Liver (tissue), 3 donors: Measurements from ENCODE around the gene MRPL10.

ENCODE experiments used
- EGR1 ChIP-seq, 2 donors: IDR thresholded peaks; 2 replicates each; pipeline ENCODE4 v1.6.1; 2016 to 2018; ENCODE audit warnings: antibody characterized with exemption in 2 of 2, low read depth in 2 of 2
- FOXA2 ChIP-seq: IDR thresholded peaks from 2 replicates; pipeline ENCODE4 v1.6.1; 2016; ENCODE audit warnings: antibody characterized with exemption
- GABPA ChIP-seq, 2 donors: IDR thresholded peaks in 1 of 2; conservative IDR thresholded peaks in 1 of 2; 2 replicates each; pipeline ENCODE4 v1.6.1; 2016; ENCODE audit warnings: antibody characterized with exemption in 2 of 2, mild to moderate bottlenecking in 1 of 2, moderate library complexity in 1 of 2
- HNF4G ChIP-seq: IDR thresholded peaks from 2 replicates; pipeline ENCODE4 v1.6.1; 2016; ENCODE audit warnings: antibody characterized with exemption
- JUND ChIP-seq, 2 donors: IDR thresholded peaks; 2 replicates each; pipeline ENCODE4 v1.6.1; 2016; ENCODE audit warnings: antibody characterized with exemption in 2 of 2
- RXRA ChIP-seq, 2 donors: IDR thresholded peaks; 2 replicates each; pipeline ENCODE4 v1.6.1; 2017 to 2018; ENCODE audit warnings: antibody characterized with exemption in 2 of 2, mild to moderate bottlenecking in 1 of 2
- YY1 ChIP-seq: IDR thresholded peaks from 2 replicates; pipeline ENCODE4 v1.6.1; 2016; ENCODE audit warnings: antibody characterized with exemption, mild to moderate bottlenecking
- ZBTB33 ChIP-seq: IDR thresholded peaks from 2 replicates; pipeline ENCODE4 v1.6.1; 2016; ENCODE audit warnings: antibody characterized with exemption
- TF ChIP-seq, protein P1 (sequence below): fragments of 150-350 bp; IDR thresholded peaks from 2 replicates; pipeline ENCODE4 v1.5.1; 2017; ENCODE audit warnings: improper control_type of control experiment, low read depth, low read length; ENCODE audit not compliant: missing input control
- donor health status: healthy.
- donor health status: healthy.

DNA sequence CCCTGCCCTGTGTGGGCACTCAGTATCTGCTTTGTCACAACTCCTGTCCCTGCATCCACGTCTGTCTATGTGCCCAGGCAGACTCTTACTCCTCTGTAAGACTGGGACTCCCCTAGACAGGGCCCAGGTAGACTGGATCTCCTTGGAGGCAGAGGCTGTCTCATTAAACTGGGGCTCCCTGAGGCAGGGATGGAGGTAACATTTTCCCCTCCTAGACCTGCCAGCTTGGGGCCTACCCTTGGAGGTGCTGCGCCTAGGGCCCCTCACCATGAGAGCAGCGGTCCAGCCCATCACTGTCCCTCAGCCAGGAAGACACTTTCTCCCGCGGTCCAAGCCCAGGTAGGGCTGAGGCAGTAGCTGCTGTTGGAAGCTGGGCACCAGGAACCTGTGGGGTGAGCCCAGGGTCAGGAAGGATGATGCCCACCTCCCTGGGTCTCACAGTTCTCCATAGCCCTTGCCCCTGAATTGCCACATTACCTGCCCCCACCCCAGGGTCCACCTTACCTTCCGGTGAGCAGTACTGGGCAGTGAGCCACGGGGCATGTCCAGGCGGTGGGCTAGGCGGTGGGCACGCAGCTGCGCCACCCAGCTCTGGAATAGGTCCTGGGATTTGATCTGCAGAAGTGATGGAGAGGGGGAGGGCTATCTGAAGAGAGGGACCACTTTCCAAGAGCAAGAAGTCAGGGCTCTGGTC, 13.2 kb downstream of the MRPL10 start:
- TF ChIP-seq GABPA (IDR thresholded peaks at IDR 0.05 in 1 of 2, conservative IDR thresholded peaks at IDR 0.05 in 1 of 2), result no peak
- TF ChIP-seq, protein P1, sequence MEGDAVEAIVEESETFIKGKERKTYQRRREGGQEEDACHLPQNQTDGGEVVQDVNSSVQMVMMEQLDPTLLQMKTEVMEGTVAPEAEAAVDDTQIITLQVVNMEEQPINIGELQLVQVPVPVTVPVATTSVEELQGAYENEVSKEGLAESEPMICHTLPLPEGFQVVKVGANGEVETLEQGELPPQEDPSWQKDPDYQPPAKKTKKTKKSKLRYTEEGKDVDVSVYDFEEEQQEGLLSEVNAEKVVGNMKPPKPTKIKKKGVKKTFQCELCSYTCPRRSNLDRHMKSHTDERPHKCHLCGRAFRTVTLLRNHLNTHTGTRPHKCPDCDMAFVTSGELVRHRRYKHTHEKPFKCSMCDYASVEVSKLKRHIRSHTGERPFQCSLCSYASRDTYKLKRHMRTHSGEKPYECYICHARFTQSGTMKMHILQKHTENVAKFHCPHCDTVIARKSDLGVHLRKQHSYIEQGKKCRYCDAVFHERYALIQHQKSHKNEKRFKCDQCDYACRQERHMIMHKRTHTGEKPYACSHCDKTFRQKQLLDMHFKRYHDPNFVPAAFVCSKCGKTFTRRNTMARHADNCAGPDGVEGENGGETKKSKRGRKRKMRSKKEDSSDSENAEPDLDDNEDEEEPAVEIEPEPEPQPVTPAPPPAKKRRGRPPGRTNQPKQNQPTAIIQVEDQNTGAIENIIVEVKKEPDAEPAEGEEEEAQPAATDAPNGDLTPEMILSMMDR, result no peak
- TF ChIP-seq FOXA2, result no peak
- TF ChIP-seq YY1, result no peak
- no peak for TF ChIP-seq ZBTB33
- no peak for TF ChIP-seq RXRA (IDR thresholded peaks at IDR 0.05)
- no peak for TF ChIP-seq EGR1 (IDR thresholded peaks at IDR 0.05; ENCODE audit: low read depth in 2 of 2)
- TF ChIP-seq JUND (IDR thresholded peaks at IDR 0.05), result no peak
- no peak for TF ChIP-seq HNF4G
